HG03196 (cell line): ENCODE data around the gene TGFBR3.
A peak's percentile ranks its signal among the peaks of the same experiment; 100 is the strongest.

Experiments used
- ATAC-seq: cut with Tn5 transposase; IDR thresholded peaks from one replicate; pipeline ENCODE4 v1.9.1; 2021; ENCODE audit not compliant: unreplicated experiment

Gene TGFBR3

GRCh38 chr1:91803847-91804545 is 82.0 kb downstream of the TGFBR3 start:
- ATAC-seq, result peak; percentile 82

- no peak for ATAC-seq
Measured at GRCh38 chr1:91803123-91803522, 82.8 kb downstream of the TGFBR3 start.

- ATAC-seq, result no peak
Measured at GRCh38 chr1:91801496-91802115, 84.3 kb downstream of the TGFBR3 start.

GRCh38 chr1:91799863-91800262 is 86.1 kb downstream of the TGFBR3 start:
- no peak for ATAC-seq

GRCh38 chr1:91799159-91799558 is 86.8 kb downstream of the TGFBR3 start:
- no peak for ATAC-seq

- ATAC-seq, result no peak
Measured at GRCh38 chr1:91798740-91799139, 87.2 kb downstream of the TGFBR3 start.

- ATAC-seq, result no peak
Measured at GRCh38 chr1:91798241-91798648, 87.7 kb downstream of the TGFBR3 start.

GRCh38 chr1:91797164-91797563 is 88.8 kb downstream of the TGFBR3 start:
- no peak for ATAC-seq

- ATAC-seq, result no peak
Measured at GRCh38 chr1:91796390-91796654, 89.6 kb downstream of the TGFBR3 start.

- no peak for ATAC-seq
Measured at GRCh38 chr1:91795591-91796389, 90.2 kb downstream of the TGFBR3 start.

- no peak for ATAC-seq
Measured at GRCh38 chr1:91793877-91794276, 92.1 kb downstream of the TGFBR3 start.

- no peak for ATAC-seq
Measured at GRCh38 chr1:91793189-91793588, 92.8 kb downstream of the TGFBR3 start.

GRCh38 chr1:91792489-91793071 is 93.4 kb downstream of the TGFBR3 start:
- ATAC-seq, result no peak

GRCh38 chr1:91791691-91792488 is 94.1 kb downstream of the TGFBR3 start:
- no peak for ATAC-seq

GRCh38 chr1:91791103-91791502 is 94.8 kb downstream of the TGFBR3 start:
- ATAC-seq, result no peak

GRCh38 chr1:91790392-91790791 is 95.6 kb downstream of the TGFBR3 start:
- ATAC-seq, result no peak

GRCh38 chr1:91789273-91789997 is 96.5 kb downstream of the TGFBR3 start:
- ATAC-seq, result no peak

GRCh38 chr1:91787919-91788318 is 98.0 kb downstream of the TGFBR3 start:
- ATAC-seq, result no peak

GRCh38 chr1:91784616-91785015 is 101.3 kb downstream of the TGFBR3 start:
- ATAC-seq, result no peak

GRCh38 chr1:91784191-91784590 is 101.8 kb downstream of the TGFBR3 start:
- ATAC-seq, result no peak
